Spleen (tissue), 7 donors: ENCODE data around the gene TRO.

Source experiments
- POLR2A ChIP-seq, 3 donors: fragments of 450-650 bp; IDR thresholded peaks; one replicate each; pipeline ENCODE4 v1.5.1; 2017; ENCODE audit warnings: antibody characterized with exemption in 3 of 3, mild to moderate bottlenecking in 1 of 3
- TF ChIP-seq, protein P1 (sequence below), 11 experiments: fragments of 200-600 bp in 7 of 11; fragments of 450-650 bp in 4 of 11; sonication (generic) in 4 of 11; IDR thresholded peaks in 8 of 11; conservative IDR thresholded peaks in 3 of 11; 1 replicate in 7 of 11; 2 replicates in 4 of 11; pipeline versions ENCODE4 v1.4.0 to v1.8.0; 2016 to 2021; ENCODE audit warnings: antibody characterized with exemption in 11 of 11, inconsistent platforms in 4 of 11, mild to moderate bottlenecking in 1 of 11
- donor health status: DM: no; HTN: no; CAD: no; lungs with moderate emphysema.
- donor health status: DM: no; HTN: no; CAD: no.
- donor health status: DM: no; HTN: no; CAD: no.

DNA sequence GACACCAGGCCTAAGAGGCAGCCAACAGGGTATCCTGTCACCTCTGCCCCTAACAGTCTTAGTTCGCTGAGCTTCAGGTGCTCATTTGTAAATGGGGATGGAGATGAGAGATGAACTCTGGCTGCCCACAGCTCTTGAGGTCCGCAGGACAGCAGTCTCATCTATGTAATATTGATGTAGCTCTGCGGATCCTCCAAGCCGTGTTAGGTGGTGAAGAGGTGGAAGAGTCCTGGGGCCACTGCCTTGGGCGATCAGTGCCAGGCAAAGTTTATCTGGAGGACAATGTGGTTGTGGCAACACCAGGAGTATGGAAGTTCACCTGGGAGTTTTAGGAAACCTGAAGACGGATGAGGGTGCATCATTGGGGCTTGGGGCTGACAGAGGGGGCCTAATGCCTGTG is 13.4 kb downstream of the TRO start:
- TF ChIP-seq, protein P1, sequence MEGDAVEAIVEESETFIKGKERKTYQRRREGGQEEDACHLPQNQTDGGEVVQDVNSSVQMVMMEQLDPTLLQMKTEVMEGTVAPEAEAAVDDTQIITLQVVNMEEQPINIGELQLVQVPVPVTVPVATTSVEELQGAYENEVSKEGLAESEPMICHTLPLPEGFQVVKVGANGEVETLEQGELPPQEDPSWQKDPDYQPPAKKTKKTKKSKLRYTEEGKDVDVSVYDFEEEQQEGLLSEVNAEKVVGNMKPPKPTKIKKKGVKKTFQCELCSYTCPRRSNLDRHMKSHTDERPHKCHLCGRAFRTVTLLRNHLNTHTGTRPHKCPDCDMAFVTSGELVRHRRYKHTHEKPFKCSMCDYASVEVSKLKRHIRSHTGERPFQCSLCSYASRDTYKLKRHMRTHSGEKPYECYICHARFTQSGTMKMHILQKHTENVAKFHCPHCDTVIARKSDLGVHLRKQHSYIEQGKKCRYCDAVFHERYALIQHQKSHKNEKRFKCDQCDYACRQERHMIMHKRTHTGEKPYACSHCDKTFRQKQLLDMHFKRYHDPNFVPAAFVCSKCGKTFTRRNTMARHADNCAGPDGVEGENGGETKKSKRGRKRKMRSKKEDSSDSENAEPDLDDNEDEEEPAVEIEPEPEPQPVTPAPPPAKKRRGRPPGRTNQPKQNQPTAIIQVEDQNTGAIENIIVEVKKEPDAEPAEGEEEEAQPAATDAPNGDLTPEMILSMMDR (IDR thresholded peaks at IDR 0.05 in 8 of 11, conservative IDR thresholded peaks at IDR 0.05 in 3 of 11), result no peak
- TF ChIP-seq POLR2A (IDR thresholded peaks at IDR 0.05), result no peak
